Activated CD8-positive, alpha-beta memory T cell treated with anti-CD3 and anti-CD28 coated beads for 4 hours (primary cell): Measurements from ENCODE around the gene ZNF280D.

Experiments
- DNase-seq, 2 donors: peaks; one replicate each; pipeline ENCODE4 v3.0.0-alpha.2; 2020; ENCODE audit warnings: low read depth in 2 of 2

Gene ZNF280D

DNA sequence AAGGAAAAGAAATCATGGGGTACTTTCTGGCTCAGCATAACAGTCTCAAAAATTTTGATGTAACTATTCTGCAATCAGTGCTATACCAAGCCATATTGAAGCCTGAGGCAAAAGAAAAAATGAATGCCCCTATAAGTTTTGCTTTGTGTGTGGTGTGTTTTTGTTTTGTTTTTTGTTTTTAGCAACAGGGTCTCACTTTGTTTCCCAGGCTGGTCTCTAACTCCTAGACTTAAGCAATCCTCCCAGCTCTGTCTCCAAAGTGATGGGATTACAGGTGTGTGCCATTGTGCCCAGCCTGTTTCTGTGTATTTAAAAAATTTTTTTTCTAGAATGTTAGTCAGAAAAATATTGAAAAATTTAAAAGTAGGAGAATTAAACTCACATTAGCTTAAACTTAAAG lies 93.2 kb downstream of the ZNF280D start:
- DNase-seq: no peak

DNA sequence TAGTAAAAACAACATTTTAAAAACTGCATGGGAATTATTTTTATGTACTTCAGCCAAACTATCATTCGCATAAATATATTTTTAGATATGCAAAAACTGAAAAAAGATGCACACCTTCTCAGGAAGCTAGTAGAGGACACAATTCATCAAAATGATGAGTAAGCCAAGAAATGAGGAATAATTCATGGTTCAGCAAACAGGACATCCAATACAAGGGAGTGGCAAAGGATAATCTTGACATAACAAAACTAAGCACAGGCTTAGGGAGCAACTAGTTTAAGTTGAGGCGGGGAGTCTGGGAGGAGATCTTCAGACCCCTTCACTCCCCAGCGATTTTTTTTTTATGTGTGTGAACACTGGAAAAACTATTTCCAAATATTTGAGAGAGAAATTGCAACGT lies 93.7 kb downstream of the ZNF280D start:
- DNase-seq: no peak

DNA sequence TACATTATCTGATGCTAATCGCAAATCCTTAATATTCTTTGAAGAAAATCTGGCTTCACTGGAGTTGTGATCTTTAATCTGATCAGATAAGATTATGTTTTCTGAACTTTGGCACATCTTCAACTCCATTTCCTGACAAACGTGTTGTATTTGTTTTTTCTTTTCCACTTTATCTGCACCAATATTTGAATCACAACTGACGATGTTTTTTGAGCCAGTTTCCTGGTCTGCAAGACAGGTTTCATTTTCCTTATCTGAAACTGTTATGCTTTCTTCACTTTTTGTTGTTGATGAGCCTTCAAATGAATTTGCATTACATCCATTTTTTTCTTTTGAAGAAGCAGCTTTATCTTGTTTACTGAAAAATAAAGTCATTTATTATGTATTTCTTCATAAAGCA lies 101.5 kb downstream of the ZNF280D start:
- no peak for DNase-seq

- DNase-seq: no peak
These were observed 104.3 kb downstream of the ZNF280D start for GRCh38 chr15:56628893-56629532.

GRCh38 chr15:56619887-56620286 lies 113.4 kb downstream of the ZNF280D start:
- DNase-seq: no peak

DNA sequence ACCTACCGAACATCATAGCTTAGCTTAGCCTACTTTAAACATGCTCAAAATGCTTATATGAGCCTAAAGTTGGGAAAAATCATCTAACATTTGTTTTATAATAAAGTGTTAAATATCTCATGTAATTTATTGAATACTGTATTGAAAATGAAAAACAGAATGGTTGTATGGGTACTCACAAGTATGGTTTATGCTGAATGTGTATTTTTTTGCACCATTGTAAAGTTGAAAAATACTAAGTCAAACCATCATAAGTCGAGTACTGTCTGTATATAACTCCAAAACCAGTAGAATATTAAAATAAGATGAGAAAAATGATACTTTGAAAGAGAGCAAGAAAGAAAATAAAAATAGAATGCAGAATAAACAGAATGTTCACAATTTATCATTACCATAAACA lies 115.7 kb downstream of the ZNF280D start:
- no peak for DNase-seq

DNA sequence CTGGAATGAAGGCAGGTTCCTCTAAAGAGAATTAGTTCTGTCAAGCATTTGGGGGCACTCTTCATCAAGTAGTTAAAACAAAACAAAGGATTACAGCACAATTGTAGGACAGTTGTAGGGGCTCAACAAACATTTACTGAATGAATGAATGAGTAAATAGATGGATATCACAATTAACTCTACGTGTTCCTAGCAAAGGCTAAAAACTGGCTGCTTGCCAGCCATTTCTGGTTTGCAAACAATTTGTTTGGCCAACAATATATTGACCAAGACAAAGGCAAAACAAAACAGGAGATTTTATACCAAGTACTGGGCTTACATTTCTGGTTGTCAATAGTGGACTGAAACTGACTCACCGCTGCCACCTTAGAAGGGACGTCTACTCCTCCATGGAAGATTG lies 116.8 kb downstream of the ZNF280D start:
- no peak for DNase-seq

- no peak for DNase-seq
These were observed 119.5 kb downstream of the ZNF280D start for GRCh38 chr15:56613811-56614210.

- DNase-seq: no peak
These were observed 124.3 kb downstream of the ZNF280D start for GRCh38 chr15:56608993-56609392.

- DNase-seq: no peak
These were observed 125.0 kb downstream of the ZNF280D start for GRCh38 chr15:56608140-56608778.

GRCh38 chr15:56602253-56602652 lies 131.1 kb downstream of the ZNF280D start:
- DNase-seq: no peak

DNA sequence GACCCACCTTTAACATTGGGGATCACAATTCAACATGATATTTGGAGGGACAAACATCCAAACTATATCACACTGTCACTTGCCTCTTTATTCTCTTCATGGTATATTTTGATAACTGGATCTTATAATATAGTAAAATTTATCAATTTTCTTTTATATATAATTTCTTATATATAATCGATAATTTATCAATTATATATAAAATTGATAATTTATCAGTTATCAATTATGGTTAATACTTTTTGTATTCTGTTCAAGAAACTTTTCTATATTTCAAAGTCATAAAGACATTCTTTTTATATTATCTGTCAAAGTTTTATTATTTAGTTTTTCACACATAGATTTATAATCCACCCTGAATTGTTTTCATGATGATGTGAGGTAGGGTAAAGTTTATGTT lies 132.9 kb downstream of the ZNF280D start:
- DNase-seq: no peak

GRCh38 chr15:56598991-56599390 lies 134.3 kb downstream of the ZNF280D start:
- no peak for DNase-seq

DNA sequence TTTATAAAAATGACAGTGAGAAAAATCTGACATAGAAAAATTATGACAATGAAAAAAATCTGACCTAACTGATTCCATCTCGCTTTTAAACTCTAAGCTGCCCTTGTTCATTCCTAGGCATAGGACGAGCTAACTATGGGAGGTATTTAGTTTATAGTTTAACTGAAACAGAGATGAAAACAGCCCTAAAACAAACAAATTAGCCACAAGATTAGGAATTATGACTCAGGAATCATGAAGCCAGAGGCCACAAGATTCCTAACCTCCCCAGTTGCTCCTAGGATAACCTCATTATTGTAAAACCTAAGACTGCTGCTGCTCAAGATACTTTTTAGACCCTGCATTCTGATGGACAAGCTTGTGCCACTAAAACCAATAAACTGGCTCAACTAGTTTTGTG lies 145.6 kb downstream of the ZNF280D start:
- DNase-seq: no peak

- DNase-seq: no peak
These were observed 147.1 kb downstream of the ZNF280D start for GRCh38 chr15:56586206-56586605.

GRCh38 chr15:56582785-56583184 lies 150.5 kb downstream of the ZNF280D start:
- DNase-seq: no peak
